KMS-11 (cell line): Measurements from ENCODE around the gene IGIP.

Experiments
- H2AFZ ChIP-seq: fragments of 200-600 bp; sonication (generic); 2 replicates; pipeline ENCODE4 v1.6.1; 2016; ENCODE audit warnings: antibody characterized with exemption, mixed run types, low read depth
- H3K27ac ChIP-seq: fragments of 200-600 bp; sonication (generic); 2 replicates; pipeline ENCODE4 v1.6.1; 2016; ENCODE audit warnings: mild to moderate bottlenecking, mixed run types
- H3K27me3 ChIP-seq: fragments of 200-600 bp; sonication (generic); 2 replicates; pipeline ENCODE4 v1.6.1; 2017; ENCODE audit warnings: mild to moderate bottlenecking, low read depth, mixed run types, moderate library complexity; ENCODE audit not compliant: insufficient read depth
- H3K36me3 ChIP-seq: fragments of 200-600 bp; sonication (generic); 2 replicates; pipeline ENCODE4 v1.6.1; 2017; ENCODE audit warnings: mild to moderate bottlenecking, mixed run types; ENCODE audit not compliant: insufficient read depth
- H3K4me1 ChIP-seq: fragments of 200-600 bp; sonication (generic); 2 replicates; pipeline ENCODE4 v1.6.1; 2016; ENCODE audit warnings: mild to moderate bottlenecking, low read depth, mixed run types; ENCODE audit not compliant: poor library complexity, severe bottlenecking
- H3K4me2 ChIP-seq: fragments of 200-600 bp; sonication (generic); 2 replicates; pipeline ENCODE4 v1.7.0; 2016; ENCODE audit warnings: mild to moderate bottlenecking, mixed run types
- H3K4me3 ChIP-seq: fragments of 200-600 bp; sonication (generic); IDR thresholded peaks from 2 replicates; pipeline ENCODE4 v1.6.1; 2017; ENCODE audit warnings: low read depth, low read length, mixed read lengths; ENCODE audit not compliant: insufficient read depth
- H3K79me2 ChIP-seq: fragments of 200-600 bp; sonication (generic); 2 replicates; pipeline ENCODE4 v1.6.1; 2016; ENCODE audit warnings: low read depth, mixed run types; ENCODE audit not compliant: insufficient read depth
- H3K9ac ChIP-seq: fragments of 200-600 bp; sonication (generic); 2 replicates; pipeline ENCODE4 v1.6.1; 2016; ENCODE audit warnings: mild to moderate bottlenecking, mixed run types
- H4K20me1 ChIP-seq: fragments of 200-600 bp; sonication (generic); 2 replicates; pipeline ENCODE4 v1.6.1; 2016; ENCODE audit warnings: mild to moderate bottlenecking, mixed run types; ENCODE audit not compliant: insufficient read depth
- CTCF ChIP-seq: fragments of 200-600 bp; sonication (generic); conservative IDR thresholded peaks from 2 replicates; pipeline ENCODE4 v1.6.1; 2017; ENCODE audit warnings: low read depth, mild to moderate bottlenecking, antibody characterized with exemption, low read length, moderate library complexity, mixed read lengths

IGIP gene

GRCh38 chr5:140125637-140126036 is at the start of gene IGIP:
Gene IGIP, plus strand, starts transcription at chr5:140125937. Its CDS starts 2,540 bp downstream, at chr5:140128477.
- H3K79me2 ChIP-seq = 0 out of 2 replicates have a peak, but pooled peaks cover 7% of the 10 kb centered on the region
- H3K27ac ChIP-seq = no peak within 1 kb of the TSS
- H3K4me1 ChIP-seq = peaks cover 21% of the 10 kb centered on the region
- H3K36me3 ChIP-seq = no peaks in the 10 kb centered on the region
- H3K4me2 ChIP-seq = no peak within 1 kb of the TSS
- H4K20me1 ChIP-seq = no peaks in the 10 kb centered on the region
- no peak within 1 kb of the TSS for H3K9ac ChIP-seq
- no peak within 1 kb of the TSS for H2AFZ ChIP-seq
- H3K4me3 ChIP-seq = no peak within 1 kb of the TSS
- TF ChIP-seq CTCF = no peak
- no peaks in the 10 kb centered on the region for H3K27me3 ChIP-seq

GRCh38 chr5:140076142-140076541 is 49.6 kb upstream of the IGIP start:
- no peak overlapping the region for H3K9ac ChIP-seq
- H3K4me1 ChIP-seq = no peaks in the 10 kb centered on the region
- no peak overlapping the region for H3K4me3 ChIP-seq
- no peaks in the 10 kb centered on the region for H3K27me3 ChIP-seq
- H3K79me2 ChIP-seq = no peaks in the 10 kb centered on the region
- H3K4me2 ChIP-seq = no peak overlapping the region
- no peak for TF ChIP-seq CTCF
- no peak overlapping the region for H2AFZ ChIP-seq
- no peaks in the 10 kb centered on the region for H3K36me3 ChIP-seq
- no peaks in the 10 kb centered on the region for H4K20me1 ChIP-seq
- no peak overlapping the region for H3K27ac ChIP-seq

- Histone ChIP-seq H4K20me1 (no peaks in the 10 kb centered on the region), H3K79me2 (no peaks in the 10 kb centered on the region), H3K9ac (no peak overlapping the region), H3K4me2 (no peak overlapping the region), H3K36me3 (no peaks in the 10 kb centered on the region), H3K27ac (no peak overlapping the region), H2AFZ (no peak overlapping the region), H3K27me3 (no peaks in the 10 kb centered on the region), H3K4me3 (no peak overlapping the region), H3K4me1 (no peaks in the 10 kb centered on the region)
- TF ChIP-seq CTCF = no peak
Measured at GRCh38 chr5:140076788-140077187, 48.9 kb upstream of the IGIP start.

- Histone ChIP-seq H2AFZ (no peak overlapping the region), H3K27ac (no peak overlapping the region), H3K79me2 (no peaks in the 10 kb centered on the region), H4K20me1 (no peaks in the 10 kb centered on the region), H3K9ac (no peak overlapping the region), H3K36me3 (no peaks in the 10 kb centered on the region), H3K4me3 (no peak overlapping the region), H3K27me3 (no peaks in the 10 kb centered on the region), H3K4me2 (no peak overlapping the region), H3K4me1 (no peaks in the 10 kb centered on the region)
- TF ChIP-seq CTCF = no peak
Measured at GRCh38 chr5:140083120-140083519, 42.6 kb upstream of the IGIP start.

- H3K4me2 ChIP-seq = no peak overlapping the region
- no peak overlapping the region for H3K4me3 ChIP-seq
- no peaks in the 10 kb centered on the region for H4K20me1 ChIP-seq
- no peak for TF ChIP-seq CTCF
- H3K36me3 ChIP-seq = no peaks in the 10 kb centered on the region
- no peaks in the 10 kb centered on the region for H3K79me2 ChIP-seq
- H3K9ac ChIP-seq = no peak overlapping the region
- no peak overlapping the region for H3K27ac ChIP-seq
- H2AFZ ChIP-seq = no peak overlapping the region
- no peaks in the 10 kb centered on the region for H3K4me1 ChIP-seq
- no peaks in the 10 kb centered on the region for H3K27me3 ChIP-seq
Measured at GRCh38 chr5:140083650-140084049, 42.1 kb upstream of the IGIP start.
